C4-2B (cell line): ENCODE results near the gene CRADD.
A peak's percentile ranks its signal among the peaks of the same experiment; 100 is the strongest.

Experiments used
- ZFX ChIP-seq: fragments of 450-650 bp; IDR thresholded peaks from 2 replicates; pipeline ENCODE4 v1.6.1; 2017
- TF ChIP-seq, protein P1 (sequence below): fragments of 450-650 bp; conservative IDR thresholded peaks from 2 replicates; pipeline ENCODE4 v1.5.1; 2017; ENCODE audit warnings: mild to moderate bottlenecking

DNA sequence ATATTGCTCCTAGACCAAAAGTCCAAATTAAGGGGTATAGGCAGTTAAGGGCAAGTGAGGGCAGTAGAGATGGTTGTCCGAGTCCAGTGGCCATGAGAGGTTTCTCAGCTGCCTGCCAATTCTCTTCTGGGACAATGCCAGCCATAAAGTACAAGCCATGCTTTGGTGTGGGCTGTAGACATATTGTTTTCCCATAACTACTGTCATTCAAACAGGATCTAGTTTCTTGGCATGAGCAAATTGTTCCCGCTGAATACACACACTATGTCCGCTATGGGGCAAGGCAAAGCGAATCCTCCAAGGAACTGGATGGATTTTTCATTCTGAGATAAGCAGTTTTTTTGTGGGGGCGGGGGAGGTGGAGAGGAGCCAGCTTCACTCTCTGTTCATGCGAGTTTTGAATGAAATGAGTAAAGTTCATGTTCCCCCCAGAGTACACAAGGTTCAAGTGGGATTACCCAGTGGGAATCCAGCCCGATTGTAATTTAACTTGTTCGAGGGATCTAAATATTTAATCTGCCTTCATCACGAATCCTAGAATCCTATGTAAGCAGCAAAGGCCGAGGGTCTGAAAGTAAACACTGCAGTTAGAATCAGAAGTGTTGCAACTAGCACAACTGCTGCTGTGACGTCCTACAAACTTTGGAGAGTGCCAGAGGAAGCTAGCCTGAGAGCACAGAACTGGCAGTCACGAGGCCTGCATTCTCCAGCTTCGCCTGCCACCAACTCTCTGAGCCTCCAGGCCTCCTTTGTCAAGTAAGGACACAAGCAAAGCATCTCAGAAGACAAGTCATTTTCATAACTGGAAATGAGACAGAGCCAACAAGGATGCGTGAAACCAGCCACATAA lies 137.0 kb downstream of the CRADD start:
- TF ChIP-seq, protein P1, sequence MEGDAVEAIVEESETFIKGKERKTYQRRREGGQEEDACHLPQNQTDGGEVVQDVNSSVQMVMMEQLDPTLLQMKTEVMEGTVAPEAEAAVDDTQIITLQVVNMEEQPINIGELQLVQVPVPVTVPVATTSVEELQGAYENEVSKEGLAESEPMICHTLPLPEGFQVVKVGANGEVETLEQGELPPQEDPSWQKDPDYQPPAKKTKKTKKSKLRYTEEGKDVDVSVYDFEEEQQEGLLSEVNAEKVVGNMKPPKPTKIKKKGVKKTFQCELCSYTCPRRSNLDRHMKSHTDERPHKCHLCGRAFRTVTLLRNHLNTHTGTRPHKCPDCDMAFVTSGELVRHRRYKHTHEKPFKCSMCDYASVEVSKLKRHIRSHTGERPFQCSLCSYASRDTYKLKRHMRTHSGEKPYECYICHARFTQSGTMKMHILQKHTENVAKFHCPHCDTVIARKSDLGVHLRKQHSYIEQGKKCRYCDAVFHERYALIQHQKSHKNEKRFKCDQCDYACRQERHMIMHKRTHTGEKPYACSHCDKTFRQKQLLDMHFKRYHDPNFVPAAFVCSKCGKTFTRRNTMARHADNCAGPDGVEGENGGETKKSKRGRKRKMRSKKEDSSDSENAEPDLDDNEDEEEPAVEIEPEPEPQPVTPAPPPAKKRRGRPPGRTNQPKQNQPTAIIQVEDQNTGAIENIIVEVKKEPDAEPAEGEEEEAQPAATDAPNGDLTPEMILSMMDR, result no peak
- TF ChIP-seq ZFX, result peak; percentile 26; the same call in 1 of the 2 replicates
